ENCODE data around the gene USP11. TPM values are rescaled to one million over a fixed set of nuclear protein-coding genes. Genes with fewer than 3 reads are reported as not detected.

The USP11 gene
- total and polyA plus RNA-seq, 2 of the 8 experiments (the other 6 are each of a cell fraction or from before 2014, with no cell fraction given), result 40.9 to 84.0 TPM

DNA sequence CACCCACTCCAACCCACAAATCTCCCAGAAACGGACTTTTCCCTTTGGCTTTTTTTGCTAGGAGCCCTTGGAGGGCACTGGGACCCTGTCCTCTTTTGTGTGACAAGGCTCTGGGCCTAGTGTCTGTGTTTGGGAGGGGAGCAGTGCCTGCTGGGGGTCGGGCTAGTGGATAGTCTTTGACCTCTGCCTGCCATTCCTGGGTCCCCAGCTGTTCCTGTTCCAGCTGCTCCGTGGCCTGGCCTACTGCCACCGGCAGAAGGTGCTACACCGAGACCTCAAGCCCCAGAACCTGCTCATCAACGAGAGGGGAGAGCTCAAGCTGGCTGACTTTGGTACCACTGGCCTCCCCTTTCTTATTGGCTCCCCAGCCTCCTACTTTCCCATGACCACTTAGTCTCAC, 6.7 kb upstream of the USP11 start:
- peaks cover 2 to 14% of the 10 kb centered on the region in 2 experiments for H4K20me1 ChIP-seq (replicated peaks in 1 of 2; ENCODE audit: control insufficient read depth in 1 of 2, insufficient read depth in 2 of 2, low read length in 2 of 2)
- FAIRE-seq (no peak), DNase-seq (ENCODE audit: low read depth in 1 of 2, low spot score in 2 of 2) (no peak)
- H3K4ac ChIP-seq (replicated peaks; ENCODE audit: insufficient read length, low read depth, low read length), result no peak overlapping the region
- no peak overlapping the region for H2BK20ac ChIP-seq (ENCODE audit: low read length)
- no peak overlapping the region for H3K18ac ChIP-seq (ENCODE audit: extremely low read depth, low read length)
- H4K8ac ChIP-seq (ENCODE audit: extremely low read depth, insufficient read depth, low read length), result no peak overlapping the region
- 100% methylated on average over 4 of the region's 6 CpGs; no CpG with 5 or more reads in 1 of the 2 experiments for WGBS, 2 experiments (ENCODE audit: extremely low coverage in 1 of 2, insufficient coverage in 1 of 2, insufficient read length in 1 of 2, insufficient replicate concordance in 2 of 2, low coverage in 1 of 2, low lambda C conversion rate in 2 of 2, missing lambda C conversion rate in 1 of 2)
- H3K79me2 ChIP-seq (ENCODE audit: control insufficient read depth in 1 of 2, insufficient read depth in 2 of 2, low read length in 2 of 2), result peaks cover 3 to 13% of the 10 kb centered on the region in 2 experiments; a peak in 3 of 4 replicates
- H4K5ac ChIP-seq (ENCODE audit: insufficient read length, low read depth, low read length), result no peak overlapping the region
- no peaks in the 10 kb centered on the region; the same call in 1 of the 2 replicates for H3K79me1 ChIP-seq (ENCODE audit: low read depth, low read length)
- H3K4me2 ChIP-seq (ENCODE audit: insufficient read depth in 1 of 2, low read depth in 2 of 2, low read length in 2 of 2), result no peak overlapping the region
- H2BK12ac ChIP-seq (ENCODE audit: low read depth, low read length), result no peak overlapping the region
- H4K91ac ChIP-seq (replicated peaks; ENCODE audit: insufficient read length, low read length), result no peak overlapping the region
- no peak overlapping the region for H3K56ac ChIP-seq (replicated peaks; ENCODE audit: insufficient read length, low read depth, low read length)
- no peaks in the 10 kb centered on the region for H3K23me2 ChIP-seq (ENCODE audit: low read depth, low read length)
- H3K23ac ChIP-seq (ENCODE audit: insufficient read length), result no peak overlapping the region
- no peak overlapping the region for H2AFZ ChIP-seq (ENCODE audit: low read length)
- no peaks in the 10 kb centered on the region for H3K27me3 ChIP-seq (replicated peaks in 1 of 4; ENCODE audit: control insufficient read depth in 3 of 4, extremely low read depth in 1 of 4, insufficient read depth in 3 of 4, low read length in 3 of 4)
- no peak overlapping the region for H2BK120ac ChIP-seq (replicated peaks; ENCODE audit: low read depth, low read length)
- H3K4me3 ChIP-seq (ENCODE audit: extremely low read depth in 1 of 4, insufficient read depth in 2 of 4, low read depth in 3 of 4, low read length in 4 of 4), result no peak overlapping the region
- no peak overlapping the region for H3K14ac ChIP-seq (ENCODE audit: insufficient read length)
- ChIA-PET CTCF (ENCODE audit: partially characterized antibody) (no interaction called here), POLR2A (ENCODE audit: partially characterized antibody) (interaction anchor here (0.6 to 2.2 kb wide), 3 partner anchors 11 to 158 kb away, joined by 3 to 7 read pairs (median 3); no protein-coding TSS in a partner anchor)
- H3K27ac ChIP-seq (ENCODE audit: low read depth, low read length), result no peak overlapping the region
- H3K36me3 ChIP-seq (ENCODE audit: control insufficient read depth in 2 of 4, insufficient read depth in 4 of 4, low read length in 3 of 4), result peaks cover 9 to 61% (median 38%) of the 10 kb centered on the region in 4 experiments; a peak in 7 of 8 replicates
- H2AK5ac ChIP-seq (ENCODE audit: low read depth, low read length), result no peak overlapping the region
- no peaks in the 10 kb centered on the region for H3K4me1 ChIP-seq (replicated peaks in 1 of 4; ENCODE audit: control insufficient read depth in 3 of 4, insufficient read depth in 4 of 4, low read length in 3 of 4)
- no peak overlapping the region for H2BK5ac ChIP-seq (ENCODE audit: low read depth, low read length)
- no peaks in the 10 kb centered on the region for H3K9me3 ChIP-seq (ENCODE audit: insufficient read depth in 2 of 2, low read depth in 1 of 2, low read length in 1 of 2)
- H3K9ac ChIP-seq (replicated peaks in 1 of 4; ENCODE audit: extremely low read depth in 1 of 4, low read depth in 3 of 4, low read length in 3 of 4), result no peak overlapping the region
- H2BK15ac ChIP-seq (ENCODE audit: low read length), result no peak overlapping the region
- TF ChIP-seq BRCA1 (IDR thresholded peaks at IDR 0.05; ENCODE audit: low read depth, low read length) (no peak), EGR1 (IDR thresholded peaks at IDR 0.05; ENCODE audit: borderline replicate concordance, low read depth, low read length) (no peak), CTBP2 (IDR thresholded peaks at IDR 0.05; ENCODE audit: borderline replicate concordance, insufficient read depth, insufficient read length, low read length) (no peak), TAF1 (IDR thresholded peaks at IDR 0.05; ENCODE audit: low read depth, low read length) (no peak), POU5F1 (IDR thresholded peaks at IDR 0.05; ENCODE audit: low read depth, low read length) (no peak), GABPA (IDR thresholded peaks at IDR 0.05; ENCODE audit: borderline replicate concordance, insufficient read depth, low read length) (no peak), KDM4A (IDR thresholded peaks at IDR 0.05; ENCODE audit: low read depth, low read length, severe bottlenecking) (no peak), CTCF (IDR thresholded peaks at IDR 0.05; ENCODE audit: control extremely low read depth in 1 of 3, insufficient read depth in 1 of 3, low read depth in 1 of 3, low read length in 3 of 3) (no peak), ASH2L (IDR thresholded peaks at IDR 0.05; ENCODE audit: low read length) (no peak), RFX5 (IDR thresholded peaks at IDR 0.05; ENCODE audit: borderline replicate concordance, low read depth, low read length) (no peak), RBBP5 (IDR thresholded peaks at IDR 0.05; ENCODE audit: borderline replicate concordance, low read depth, low read length) (no peak)

Data from H1 (cell line).